GM23338 (cell line): ENCODE data around the gene ADRA2A.

Experiments used
- CREB1 ChIP-seq: fragments of 250-450 bp; sonication (Bioruptor Pico); IDR thresholded peaks from 2 replicates; pipeline ENCODE4 v1.5.0; 2020; ENCODE audit warnings: low read depth, mild to moderate bottlenecking, moderate library complexity
- EZH2 ChIP-seq: fragments of 200-600 bp; sonication (generic); IDR thresholded peaks from one replicate; pipeline ENCODE4 v1.8.0; 2017; ENCODE audit warnings: antibody characterized with exemption, mild to moderate bottlenecking, low read depth; ENCODE audit not compliant: unreplicated experiment
- EZH2phosphoT487 ChIP-seq: fragments of 200-600 bp; sonication (generic); IDR thresholded peaks from one replicate; pipeline ENCODE4 v1.8.1; 2018; ENCODE audit warnings: antibody characterized with exemption; ENCODE audit not compliant: unreplicated experiment
- JUNB ChIP-seq: IDR thresholded peaks from one replicate; pipeline ENCODE4 v1.6.1; 2016; ENCODE audit warnings: antibody characterized with exemption; ENCODE audit not compliant: unreplicated experiment
- NANOG ChIP-seq: IDR thresholded peaks from 2 replicates; pipeline ENCODE4 v1.6.1; 2016; ENCODE audit warnings: antibody characterized with exemption, borderline replicate concordance
- POLR2AphosphoS5 ChIP-seq: IDR thresholded peaks from 2 replicates; pipeline ENCODE4 v1.6.1; 2016; ENCODE audit warnings: antibody characterized with exemption, low read depth
- STAT1 ChIP-seq: IDR thresholded peaks from one replicate; pipeline ENCODE4 v1.6.1; 2016; ENCODE audit warnings: antibody characterized with exemption; ENCODE audit not compliant: unreplicated experiment
- ZNF331 ChIP-seq: fragments of 250-450 bp; sonication (Bioruptor Pico); IDR thresholded peaks from 2 replicates; pipeline ENCODE4 v1.5.0; 2020; ENCODE audit warnings: low read depth, mild to moderate bottlenecking, moderate library complexity
- TF ChIP-seq, protein P1 (sequence below), 2 experiments: fragments of 200-600 bp in 1 of 2; sonication (generic) in 1 of 2; conservative IDR thresholded peaks; 2 replicates each; pipeline versions ENCODE4 v1.5.1 to v1.6.1; 2016 to 2017; ENCODE audit warnings: antibody characterized with exemption in 2 of 2, low read depth in 2 of 2, mild to moderate bottlenecking in 2 of 2, moderate library complexity in 1 of 2
- TF ChIP-seq, protein P2 (sequence below): IDR thresholded peaks from one replicate; pipeline ENCODE4 v1.6.1; 2018; ENCODE audit warnings: antibody characterized with exemption; ENCODE audit not compliant: unreplicated experiment
- TF ChIP-seq, protein P3 (sequence below): IDR thresholded peaks from 2 replicates; pipeline ENCODE4 v1.6.1; 2016; ENCODE audit warnings: antibody characterized with exemption

DNA sequence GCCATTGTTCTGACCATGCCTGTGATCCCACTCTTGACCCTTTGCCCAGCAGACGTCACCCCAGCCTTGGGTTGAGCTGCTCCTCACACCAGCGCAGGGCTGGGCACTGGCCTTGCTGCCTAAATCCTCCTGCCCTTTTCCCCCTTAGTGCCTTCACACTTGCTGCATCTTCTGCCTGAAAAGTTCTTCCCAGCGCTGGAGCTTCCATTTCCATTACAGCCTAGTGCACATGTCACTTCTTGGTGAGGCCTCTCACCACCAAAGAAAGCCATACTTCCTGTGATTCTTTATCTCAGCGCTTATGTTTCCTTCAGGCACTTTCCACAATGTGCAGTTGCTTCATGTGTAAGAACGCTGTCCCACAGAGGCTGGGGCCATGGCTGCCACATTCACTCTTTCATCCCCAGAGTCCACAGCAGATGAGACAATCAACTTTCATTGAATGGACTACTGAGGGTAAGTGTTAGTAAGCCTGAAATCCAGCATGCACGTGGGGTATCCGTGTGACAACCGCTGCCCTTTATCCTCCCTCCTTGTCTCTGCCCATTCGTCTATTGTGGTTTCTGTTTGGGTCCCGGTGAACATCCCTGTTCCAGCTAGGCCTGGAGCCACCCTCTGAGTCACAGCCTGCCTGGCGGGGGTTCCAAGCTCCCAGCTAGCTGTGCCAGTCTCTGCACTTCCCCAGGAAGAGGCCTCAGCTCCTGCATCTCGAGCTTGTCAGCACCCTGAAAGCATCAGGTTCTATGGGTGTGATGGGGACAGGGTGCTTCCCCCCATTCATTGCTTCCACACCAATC is 37.3 kb downstream of the ADRA2A start:
- TF ChIP-seq, protein P1, sequence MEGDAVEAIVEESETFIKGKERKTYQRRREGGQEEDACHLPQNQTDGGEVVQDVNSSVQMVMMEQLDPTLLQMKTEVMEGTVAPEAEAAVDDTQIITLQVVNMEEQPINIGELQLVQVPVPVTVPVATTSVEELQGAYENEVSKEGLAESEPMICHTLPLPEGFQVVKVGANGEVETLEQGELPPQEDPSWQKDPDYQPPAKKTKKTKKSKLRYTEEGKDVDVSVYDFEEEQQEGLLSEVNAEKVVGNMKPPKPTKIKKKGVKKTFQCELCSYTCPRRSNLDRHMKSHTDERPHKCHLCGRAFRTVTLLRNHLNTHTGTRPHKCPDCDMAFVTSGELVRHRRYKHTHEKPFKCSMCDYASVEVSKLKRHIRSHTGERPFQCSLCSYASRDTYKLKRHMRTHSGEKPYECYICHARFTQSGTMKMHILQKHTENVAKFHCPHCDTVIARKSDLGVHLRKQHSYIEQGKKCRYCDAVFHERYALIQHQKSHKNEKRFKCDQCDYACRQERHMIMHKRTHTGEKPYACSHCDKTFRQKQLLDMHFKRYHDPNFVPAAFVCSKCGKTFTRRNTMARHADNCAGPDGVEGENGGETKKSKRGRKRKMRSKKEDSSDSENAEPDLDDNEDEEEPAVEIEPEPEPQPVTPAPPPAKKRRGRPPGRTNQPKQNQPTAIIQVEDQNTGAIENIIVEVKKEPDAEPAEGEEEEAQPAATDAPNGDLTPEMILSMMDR (conservative IDR thresholded peaks at IDR 0.05; ENCODE audit: low read depth in 2 of 2), result no peak
- no peak for TF ChIP-seq EZH2
- TF ChIP-seq EZH2phosphoT487, result no peak
- TF ChIP-seq, protein P2, sequence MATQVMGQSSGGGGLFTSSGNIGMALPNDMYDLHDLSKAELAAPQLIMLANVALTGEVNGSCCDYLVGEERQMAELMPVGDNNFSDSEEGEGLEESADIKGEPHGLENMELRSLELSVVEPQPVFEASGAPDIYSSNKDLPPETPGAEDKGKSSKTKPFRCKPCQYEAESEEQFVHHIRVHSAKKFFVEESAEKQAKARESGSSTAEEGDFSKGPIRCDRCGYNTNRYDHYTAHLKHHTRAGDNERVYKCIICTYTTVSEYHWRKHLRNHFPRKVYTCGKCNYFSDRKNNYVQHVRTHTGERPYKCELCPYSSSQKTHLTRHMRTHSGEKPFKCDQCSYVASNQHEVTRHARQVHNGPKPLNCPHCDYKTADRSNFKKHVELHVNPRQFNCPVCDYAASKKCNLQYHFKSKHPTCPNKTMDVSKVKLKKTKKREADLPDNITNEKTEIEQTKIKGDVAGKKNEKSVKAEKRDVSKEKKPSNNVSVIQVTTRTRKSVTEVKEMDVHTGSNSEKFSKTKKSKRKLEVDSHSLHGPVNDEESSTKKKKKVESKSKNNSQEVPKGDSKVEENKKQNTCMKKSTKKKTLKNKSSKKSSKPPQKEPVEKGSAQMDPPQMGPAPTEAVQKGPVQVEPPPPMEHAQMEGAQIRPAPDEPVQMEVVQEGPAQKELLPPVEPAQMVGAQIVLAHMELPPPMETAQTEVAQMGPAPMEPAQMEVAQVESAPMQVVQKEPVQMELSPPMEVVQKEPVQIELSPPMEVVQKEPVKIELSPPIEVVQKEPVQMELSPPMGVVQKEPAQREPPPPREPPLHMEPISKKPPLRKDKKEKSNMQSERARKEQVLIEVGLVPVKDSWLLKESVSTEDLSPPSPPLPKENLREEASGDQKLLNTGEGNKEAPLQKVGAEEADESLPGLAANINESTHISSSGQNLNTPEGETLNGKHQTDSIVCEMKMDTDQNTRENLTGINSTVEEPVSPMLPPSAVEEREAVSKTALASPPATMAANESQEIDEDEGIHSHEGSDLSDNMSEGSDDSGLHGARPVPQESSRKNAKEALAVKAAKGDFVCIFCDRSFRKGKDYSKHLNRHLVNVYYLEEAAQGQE, result no peak
- TF ChIP-seq POLR2AphosphoS5, result no peak
- no peak for TF ChIP-seq CREB1
- TF ChIP-seq STAT1, result no peak
- TF ChIP-seq JUNB, result no peak
- no peak for TF ChIP-seq ZNF331 (CRISPR knock-in tag)
- TF ChIP-seq, protein P3, sequence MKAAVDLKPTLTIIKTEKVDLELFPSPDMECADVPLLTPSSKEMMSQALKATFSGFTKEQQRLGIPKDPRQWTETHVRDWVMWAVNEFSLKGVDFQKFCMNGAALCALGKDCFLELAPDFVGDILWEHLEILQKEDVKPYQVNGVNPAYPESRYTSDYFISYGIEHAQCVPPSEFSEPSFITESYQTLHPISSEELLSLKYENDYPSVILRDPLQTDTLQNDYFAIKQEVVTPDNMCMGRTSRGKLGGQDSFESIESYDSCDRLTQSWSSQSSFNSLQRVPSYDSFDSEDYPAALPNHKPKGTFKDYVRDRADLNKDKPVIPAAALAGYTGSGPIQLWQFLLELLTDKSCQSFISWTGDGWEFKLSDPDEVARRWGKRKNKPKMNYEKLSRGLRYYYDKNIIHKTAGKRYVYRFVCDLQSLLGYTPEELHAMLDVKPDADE, result no peak
- no peak for TF ChIP-seq NANOG
